ENCODE data around the gene CRYZL1. TPM values are rescaled to one million over a fixed set of nuclear protein-coding genes. Genes with fewer than 3 reads are reported as not detected.

The CRYZL1 gene
- total and polyA plus RNA-seq, 2 of the 8 experiments (the other 6 are each of a cell fraction or from before 2014, with no cell fraction given) = 15.6 to 15.8 TPM

GRCh38 chr21:33651965-33652680, 10.6 kb upstream of the CRYZL1 start:
- Histone ChIP-seq H3K79me2 (ENCODE audit: control insufficient read depth in 1 of 2, insufficient read depth in 2 of 2, low read length in 2 of 2) (peaks cover 26 to 97% of the 10 kb centered on the region in 2 experiments), H3K18ac (ENCODE audit: extremely low read depth, low read length) (no peak overlapping the region), H3K14ac (ENCODE audit: insufficient read length) (no peak overlapping the region), H3K23ac (ENCODE audit: insufficient read length) (no peak overlapping the region), H2BK120ac (replicated peaks; ENCODE audit: low read depth, low read length) (no peak overlapping the region), H4K20me1 (replicated peaks in 1 of 2; ENCODE audit: control insufficient read depth in 1 of 2, insufficient read depth in 2 of 2, low read length in 2 of 2) (peaks cover 23 to 24% of the 10 kb centered on the region in 2 experiments), H4K5ac (ENCODE audit: insufficient read length, low read depth, low read length) (no peak overlapping the region), H2BK5ac (ENCODE audit: low read depth, low read length) (no peak overlapping the region), H3K4me1 (replicated peaks in 1 of 4; ENCODE audit: control insufficient read depth in 3 of 4, insufficient read depth in 4 of 4, low read length in 3 of 4) (peaks cover 4 to 18% (median 8%) of the 10 kb centered on the region in 4 experiments; a peak in 6 of 7 replicates), H4K91ac (replicated peaks; ENCODE audit: insufficient read length, low read length) (no peak overlapping the region), H2BK12ac (ENCODE audit: low read depth, low read length) (no peak overlapping the region), H3K4me3 (ENCODE audit: extremely low read depth in 1 of 4, insufficient read depth in 2 of 4, low read depth in 3 of 4, low read length in 4 of 4) (no peak overlapping the region), H3K56ac (replicated peaks; ENCODE audit: insufficient read length, low read depth, low read length) (no peak overlapping the region), H4K8ac (ENCODE audit: extremely low read depth, insufficient read depth, low read length) (no peak overlapping the region), H3K9me3 (ENCODE audit: insufficient read depth in 2 of 2, low read depth in 1 of 2, low read length in 1 of 2) (no peaks in the 10 kb centered on the region), H3K23me2 (ENCODE audit: low read depth, low read length) (no peaks in the 10 kb centered on the region), H3K9ac (replicated peaks in 1 of 4; ENCODE audit: extremely low read depth in 1 of 4, low read depth in 3 of 4, low read length in 3 of 4) (no peak overlapping the region), H3K79me1 (ENCODE audit: low read depth, low read length) (peaks cover 4% of the 10 kb centered on the region; the same call in 1 of the 2 replicates), H2AK5ac (ENCODE audit: low read depth, low read length) (no peak overlapping the region), H3K4ac (replicated peaks; ENCODE audit: insufficient read length, low read depth, low read length) (no peak overlapping the region), H2BK15ac (ENCODE audit: low read length) (no peak overlapping the region), H2BK20ac (ENCODE audit: low read length) (no peak overlapping the region), H2AFZ (ENCODE audit: low read length) (no peak overlapping the region), H3K27me3 (replicated peaks in 1 of 4; ENCODE audit: control insufficient read depth in 3 of 4, extremely low read depth in 1 of 4, insufficient read depth in 3 of 4, low read length in 3 of 4) (no peaks in the 10 kb centered on the region), H3K36me3 (ENCODE audit: control insufficient read depth in 2 of 4, insufficient read depth in 4 of 4, low read length in 3 of 4) (no peaks in the 10 kb centered on the region), H3K27ac (ENCODE audit: low read depth, low read length) (no peak overlapping the region), H3K4me2 (ENCODE audit: insufficient read depth in 1 of 2, low read depth in 2 of 2, low read length in 2 of 2) (no peak overlapping the region; a peak in 1 of 4 replicates)
- no peak for FAIRE-seq
- TF ChIP-seq RAD21 (IDR thresholded peaks at IDR 0.05 in 1 of 2, conservative IDR thresholded peaks at IDR 0.05 in 1 of 2; ENCODE audit: low read depth in 2 of 2, low read length in 2 of 2) (peak in 1 of 2 experiments; percentile 2; a peak in 1 of 4 replicates), TAF7 (optimal IDR thresholded peaks at IDR 0.05; ENCODE audit: borderline replicate concordance, low read depth, low read length) (no peak)
- 83% methylated on average over 8 of the region's 8 CpGs; no CpG with 5 or more reads in 1 of the 2 experiments for WGBS, 2 experiments (ENCODE audit: extremely low coverage in 1 of 2, insufficient coverage in 1 of 2, insufficient read length in 1 of 2, insufficient replicate concordance in 2 of 2, low coverage in 1 of 2, low lambda C conversion rate in 2 of 2, missing lambda C conversion rate in 1 of 2)
- DNase-seq (ENCODE audit: low read depth in 1 of 2, low spot score in 2 of 2) = no peak
- ChIA-PET POLR2A (ENCODE audit: partially characterized antibody) (no interaction called here), CTCF (ENCODE audit: partially characterized antibody) (interaction anchor here (0.8 to 1.4 kb wide), 3 partner anchors 15 to 74 kb away, joined by 3 read pairs; no protein-coding TSS in a partner anchor)

Data from H1 (cell line).